HG03064 (cell line): Measurements from ENCODE around the gene LCN1.
"Not testable (repeated sequence)": the region's sequence is repeated elsewhere in the genome, so short reads cannot be mapped to it uniquely, and the experiment has no call there.

ENCODE experiments used
- ATAC-seq: cut with Tn5 transposase; IDR thresholded peaks from one replicate; pipeline ENCODE4 v1.9.1; 2021; ENCODE audit warnings: low read depth; ENCODE audit not compliant: unreplicated experiment

LCN1 gene

DNA sequence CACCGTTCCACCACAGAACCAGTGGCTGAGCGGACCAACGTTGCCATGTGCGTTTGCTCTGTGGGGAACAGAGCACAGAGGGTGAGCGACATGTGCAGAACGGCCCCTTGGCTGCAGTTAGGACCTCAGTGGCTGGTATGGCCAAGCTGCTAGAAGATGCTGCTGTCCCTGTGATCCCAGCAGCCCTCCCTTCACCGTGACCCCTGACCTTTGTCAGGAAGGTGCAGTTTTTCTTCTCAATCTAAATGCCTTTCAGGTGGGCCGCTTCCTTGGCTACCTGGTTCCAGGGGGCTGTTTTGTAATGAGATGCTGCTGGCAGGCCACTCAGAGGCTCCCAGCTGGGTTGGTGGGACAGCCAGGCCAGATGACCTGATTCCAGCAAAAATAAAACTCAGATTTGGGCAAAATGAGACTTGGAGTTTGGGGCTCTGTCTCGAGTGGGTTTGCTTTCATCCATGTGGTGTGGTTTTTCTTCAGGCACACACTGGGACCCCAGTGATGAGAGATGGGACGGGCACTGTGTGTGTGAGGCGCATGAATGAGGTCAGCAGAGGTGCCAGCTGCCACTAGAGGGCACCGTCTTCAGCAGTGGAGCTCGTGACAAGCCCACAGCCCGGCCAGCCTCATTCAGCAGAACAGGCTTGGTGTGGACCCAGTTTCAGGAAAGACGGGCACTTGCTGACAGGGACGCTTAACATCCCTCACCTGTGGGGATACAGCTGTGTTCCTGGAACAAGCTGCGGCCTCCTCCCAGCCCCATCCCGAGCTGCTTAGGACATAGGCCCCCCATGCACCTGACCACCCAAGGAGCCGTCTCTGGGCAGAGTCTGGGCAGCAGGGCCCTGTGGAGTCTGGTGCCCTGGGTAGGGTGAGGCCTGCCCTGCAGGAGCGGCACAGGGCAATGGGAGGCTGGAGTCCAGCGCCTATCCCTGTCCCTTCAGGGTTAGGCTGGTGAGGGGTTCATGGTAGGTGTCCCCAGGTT lies 16.7 kb upstream of the LCN1 start:
- no peak for ATAC-seq

GRCh38 chr9:135505406-135506187 lies 15.6 kb upstream of the LCN1 start:
- no peak for ATAC-seq

DNA sequence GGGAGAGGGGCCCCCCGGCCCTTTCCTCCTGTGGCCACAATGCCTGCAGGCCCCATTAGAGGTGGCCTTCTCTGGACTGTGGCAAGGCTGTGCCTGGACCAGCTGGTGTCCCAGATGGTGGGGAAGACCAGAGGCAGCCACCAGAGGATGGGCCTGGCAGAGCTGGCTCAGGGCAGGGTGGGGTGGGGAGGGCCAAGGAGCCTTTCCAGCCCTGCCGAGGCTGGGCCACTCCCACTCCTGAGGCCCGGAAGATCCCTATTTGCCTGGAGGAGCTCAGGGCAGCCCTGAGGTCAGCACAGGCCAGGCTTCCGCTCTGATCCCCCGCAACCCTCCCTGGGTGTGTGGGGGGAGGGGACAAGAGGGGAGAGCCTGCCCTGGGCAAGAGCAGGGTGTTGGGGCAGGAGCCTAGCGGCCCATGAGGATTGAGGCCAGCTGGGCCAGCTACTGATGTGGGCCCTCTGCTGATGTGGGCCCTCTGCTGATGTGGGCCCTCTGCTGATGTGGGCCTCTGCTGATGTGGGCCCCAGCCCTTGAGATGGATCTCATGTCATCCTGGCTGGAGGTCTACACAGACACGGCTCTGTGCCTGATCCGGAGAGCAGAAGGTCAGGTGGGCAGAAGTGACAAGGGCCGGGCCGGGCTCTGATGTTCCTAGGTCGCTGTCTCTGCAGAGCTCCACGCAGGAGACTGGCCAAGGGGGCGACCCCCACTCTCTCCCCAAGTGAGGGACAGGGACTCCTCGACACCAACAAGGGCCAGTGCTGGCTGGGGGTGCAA lies 14.7 kb upstream of the LCN1 start:
- ATAC-seq = no peak

DNA sequence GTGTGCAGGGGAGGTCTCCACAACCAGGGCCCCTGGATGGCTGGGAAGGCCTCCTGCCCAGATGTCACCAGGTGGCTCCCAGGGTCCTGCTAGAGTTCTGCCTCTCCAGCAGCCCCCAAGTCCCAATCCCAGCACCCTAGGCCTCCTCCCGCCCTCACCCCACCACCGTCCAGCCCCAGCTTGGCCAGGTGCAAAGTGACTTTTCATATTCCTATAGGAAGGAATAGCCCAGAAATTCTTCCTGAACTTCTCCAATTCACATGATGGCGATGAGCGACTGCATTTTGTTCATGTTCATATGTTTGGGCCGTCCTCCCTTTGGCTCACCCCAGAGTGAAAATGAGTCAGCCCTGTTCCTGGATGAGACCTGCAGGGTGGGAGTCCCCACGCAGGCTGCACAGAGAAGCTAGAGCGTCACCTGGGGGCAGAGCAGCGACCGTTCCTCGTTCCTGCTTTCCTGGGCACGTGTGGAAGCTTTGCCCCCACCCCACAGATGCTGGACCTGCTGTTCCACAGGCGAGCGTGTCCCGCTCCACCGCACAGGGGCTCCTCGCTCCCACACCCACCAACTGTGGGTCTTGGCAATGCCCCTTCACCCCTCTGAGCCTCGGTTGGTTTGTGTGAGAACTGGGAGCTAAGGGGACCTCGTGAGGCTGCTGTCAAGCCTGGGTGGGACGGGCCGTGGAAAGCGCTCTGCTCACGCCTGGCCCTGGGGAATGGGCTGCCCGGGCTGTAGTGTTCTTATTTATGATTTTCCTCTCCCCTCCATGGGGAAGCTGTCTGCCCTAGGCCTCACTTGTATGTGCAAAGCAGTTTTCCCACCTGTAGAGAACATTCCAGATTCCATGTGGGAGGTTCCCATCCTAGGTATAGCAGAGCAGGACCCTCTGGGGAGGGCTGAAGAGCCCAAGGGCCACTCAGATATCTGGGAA lies 13.9 kb upstream of the LCN1 start:
- no peak for ATAC-seq

DNA sequence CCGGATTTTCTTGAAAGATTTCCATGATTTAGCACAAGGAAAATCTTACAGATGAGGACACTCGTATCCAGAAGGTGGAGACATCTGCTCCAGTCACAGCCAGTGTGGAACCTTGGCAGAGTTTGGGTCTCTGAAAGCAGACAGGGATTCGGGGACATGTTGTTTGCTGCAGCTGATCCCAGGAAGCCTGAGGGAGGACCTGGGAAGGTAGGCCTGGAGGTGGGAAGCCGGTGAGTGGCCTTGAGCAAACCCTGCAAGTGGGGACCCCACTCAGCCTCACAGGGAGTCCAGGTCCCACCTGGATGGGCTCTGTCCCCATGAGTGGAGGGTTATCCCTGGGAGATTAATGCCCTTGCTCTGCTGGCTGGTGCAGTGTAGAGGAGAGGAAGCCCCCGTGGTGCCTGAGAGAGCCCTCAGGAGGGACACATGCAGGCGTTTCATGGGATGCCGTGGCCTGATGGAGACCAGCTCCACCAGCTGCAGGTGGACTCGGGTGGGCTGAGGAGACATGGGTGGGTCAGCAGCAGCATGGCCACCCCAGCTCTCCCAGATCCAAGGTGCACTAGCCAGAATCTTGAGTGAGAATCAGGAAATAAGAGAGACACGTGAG lies 12.9 kb upstream of the LCN1 start:
- ATAC-seq = no peak

- ATAC-seq = no peak
Measured at GRCh38 chr9:135509458-135509857, 11.8 kb upstream of the LCN1 start.

DNA sequence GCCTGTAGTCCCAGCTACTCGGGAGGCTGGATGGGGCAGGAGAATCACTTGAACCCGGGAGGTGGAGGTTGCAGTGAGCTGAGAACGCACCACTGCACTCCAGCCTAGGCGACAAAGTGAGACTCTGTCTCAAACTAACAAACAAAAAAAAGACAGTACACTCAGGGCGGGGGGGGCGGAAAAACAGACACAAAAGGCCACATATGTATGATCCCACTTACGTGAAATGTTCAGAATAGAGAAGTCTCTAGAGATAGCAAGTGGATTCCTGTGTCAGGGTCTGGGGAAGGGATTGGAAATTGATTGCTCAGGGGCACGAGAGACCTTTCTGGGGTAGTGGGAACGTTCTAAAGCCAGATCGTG lies 9.0 kb upstream of the LCN1 start:
- ATAC-seq = no peak

GRCh38 chr9:135512904-135513303 lies 8.3 kb upstream of the LCN1 start:
- ATAC-seq = no peak

DNA sequence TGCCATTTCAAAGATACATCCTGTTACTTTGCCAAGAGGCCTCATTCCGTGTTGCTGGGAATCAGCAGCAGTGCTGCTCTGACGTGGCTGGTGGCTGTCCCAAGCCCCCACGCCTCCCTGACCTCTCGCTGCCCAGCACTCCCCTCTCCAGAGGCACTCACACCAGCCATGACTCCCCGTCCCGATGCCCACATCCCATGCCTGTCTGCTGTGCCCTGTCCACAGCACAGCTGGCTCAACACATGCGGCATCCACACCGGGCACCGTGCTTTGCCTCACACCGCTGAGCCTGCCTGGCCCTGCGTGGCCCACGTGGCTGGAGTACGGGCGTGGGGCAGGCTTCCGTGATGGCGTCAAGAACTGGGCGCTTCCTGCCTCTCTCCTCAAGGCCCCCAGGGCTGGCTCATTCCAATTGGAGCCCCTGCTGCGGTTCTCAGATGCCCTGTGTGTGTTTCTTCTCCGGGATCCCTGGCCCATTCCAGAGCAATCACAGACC lies 7.8 kb upstream of the LCN1 start:
- no peak for ATAC-seq

GRCh38 chr9:135513906-135514305 lies 7.3 kb upstream of the LCN1 start:
- ATAC-seq = not testable (repeated sequence)

GRCh38 chr9:135514342-135515082 lies 6.7 kb upstream of the LCN1 start:
- no peak for ATAC-seq

- no peak for ATAC-seq
Measured at GRCh38 chr9:135515083-135515951, 5.9 kb upstream of the LCN1 start.

- ATAC-seq = no peak
Measured at GRCh38 chr9:135516132-135516860, 4.9 kb upstream of the LCN1 start.

DNA sequence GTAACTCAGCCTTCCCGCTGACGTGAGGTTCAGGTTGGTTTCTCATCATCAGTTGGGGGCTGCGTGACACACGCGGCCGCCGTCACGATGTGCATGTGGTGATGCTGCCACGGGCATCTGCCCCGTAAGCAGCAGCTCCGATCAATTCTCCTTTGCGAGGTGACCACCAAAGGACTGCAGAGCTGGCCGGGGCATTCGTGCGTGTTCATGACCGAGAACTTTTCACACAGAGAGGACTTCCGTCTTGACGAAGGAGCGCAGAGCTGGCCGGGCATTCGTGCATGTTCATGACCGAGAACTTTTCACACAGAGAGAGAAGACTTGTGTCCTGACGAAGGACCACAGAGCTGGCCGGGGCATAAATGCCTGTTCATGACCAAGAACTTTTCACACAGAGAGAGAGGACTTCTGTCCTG lies 3.8 kb upstream of the LCN1 start:
- ATAC-seq = no peak

DNA sequence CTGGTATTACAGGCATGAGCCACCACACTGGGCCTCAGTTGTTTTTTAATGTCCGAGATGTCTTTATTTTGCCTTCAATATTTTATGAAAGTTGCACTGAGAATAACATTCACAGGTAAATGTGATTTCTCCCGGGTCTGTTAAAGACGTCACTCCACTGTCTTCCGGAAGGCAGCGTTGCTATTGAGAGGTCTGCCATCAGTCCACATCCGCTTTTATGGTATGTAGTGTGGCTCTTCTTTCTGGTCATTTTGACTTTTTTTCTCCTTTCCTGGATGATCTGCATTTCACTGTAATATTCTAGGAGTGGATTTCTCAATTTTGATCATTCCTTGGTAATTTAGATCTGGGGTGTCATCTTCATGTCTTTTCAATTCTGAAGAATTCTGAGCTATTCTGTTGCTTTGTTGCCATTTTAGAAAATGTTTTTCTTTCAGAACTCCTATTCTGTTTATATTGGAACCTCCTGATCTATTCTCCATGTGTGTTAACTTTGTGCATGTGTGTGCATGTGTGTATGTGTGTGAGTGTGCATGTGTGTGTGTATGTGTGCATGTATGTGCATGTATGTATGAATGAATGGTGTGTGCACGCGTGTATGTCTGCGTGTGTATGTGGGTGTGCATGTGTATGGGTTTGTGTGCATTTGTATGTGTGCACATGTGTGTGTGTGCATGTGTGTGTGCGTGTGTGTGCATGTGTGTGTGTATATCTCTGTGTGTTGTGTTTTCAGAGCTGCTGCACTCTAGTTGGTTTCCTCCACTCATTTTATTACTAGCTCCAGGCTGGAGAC lies 1.9 kb upstream of the LCN1 start:
- ATAC-seq = no peak

- no peak for ATAC-seq
Measured at GRCh38 chr9:135521608-135522095, 412 bp downstream of the LCN1 start.
